Measurements from ENCODE around the gene OTULINL.
"Not testable (repeated sequence)": the region's sequence is repeated elsewhere in the genome, so short reads cannot be mapped to it uniquely, and the experiment has no call there.

Gene OTULINL

GRCh38 chr5:14581106-14581890 lies at the start of gene OTULINL:
TSS of gene OTULINL (plus strand) at chr5:14581792. CDS start at chr5:14581895, 103 bp downstream.
- DNase-seq: peak; percentile 85 to 86

- no peak for DNase-seq
Measured at GRCh38 chr5:14532180-14532579, 49.4 kb upstream of the OTULINL start.

GRCh38 chr5:14534773-14535172 lies 46.8 kb upstream of the OTULINL start:
- DNase-seq: no peak

GRCh38 chr5:14545308-14545707 lies 36.3 kb upstream of the OTULINL start:
- DNase-seq: no peak

- DNase-seq: no peak
Measured at GRCh38 chr5:14545862-14546261, 35.7 kb upstream of the OTULINL start.

- DNase-seq: no peak
Measured at GRCh38 chr5:14547666-14548065, 33.9 kb upstream of the OTULINL start.

GRCh38 chr5:14551211-14551610 lies 30.4 kb upstream of the OTULINL start:
- DNase-seq: no peak

- no peak for DNase-seq
Measured at GRCh38 chr5:14552017-14552416, 29.6 kb upstream of the OTULINL start.

- DNase-seq: not testable (repeated sequence)
Measured at GRCh38 chr5:14554288-14554687, 27.3 kb upstream of the OTULINL start.

GRCh38 chr5:14556015-14556414 lies 25.6 kb upstream of the OTULINL start:
- no peak for DNase-seq

- DNase-seq: no peak
Measured at GRCh38 chr5:14557203-14557770, 24.3 kb upstream of the OTULINL start.

- no peak for DNase-seq
Measured at GRCh38 chr5:14557791-14558415, 23.7 kb upstream of the OTULINL start.

- no peak for DNase-seq
Measured at GRCh38 chr5:14560091-14560595, 21.4 kb upstream of the OTULINL start.

- DNase-seq: no peak
Measured at GRCh38 chr5:14561741-14562140, 19.9 kb upstream of the OTULINL start.

GRCh38 chr5:14568333-14568732 lies 13.3 kb upstream of the OTULINL start:
- no peak for DNase-seq

- no peak for DNase-seq
Measured at GRCh38 chr5:14569948-14570691, 11.5 kb upstream of the OTULINL start.

GRCh38 chr5:14571901-14572300 lies 9.7 kb upstream of the OTULINL start:
- no peak for DNase-seq

- no peak for DNase-seq
Measured at GRCh38 chr5:14572385-14572784, 9.2 kb upstream of the OTULINL start.

- DNase-seq: no peak
Measured at GRCh38 chr5:14572836-14573235, 8.8 kb upstream of the OTULINL start.

GRCh38 chr5:14574096-14574495 lies 7.5 kb upstream of the OTULINL start:
- DNase-seq: no peak

- no peak for DNase-seq
Measured at GRCh38 chr5:14574891-14575508, 6.6 kb upstream of the OTULINL start.

- no peak for DNase-seq
Measured at GRCh38 chr5:14576206-14576605, 5.4 kb upstream of the OTULINL start.

Data from activated CD4-positive, alpha-beta T cell treated with anti-CD3 and anti-CD28 coated beads, Interleukin-2, amount 50 U/mL, for 4 hours (primary cell).